SKM-1 treated with dmso at 0.1 percent for 144 hours (cell line): ENCODE data around the gene TBCA.
"Not testable (repeated sequence)": the region's sequence is repeated elsewhere in the genome, so short reads cannot be mapped to it uniquely, and the experiment has no call there.

Experiments
- DNase-seq: peaks from one replicate; lab custom pipeline; 2025; ENCODE audit not compliant: unreplicated experiment; lab: John Stamatoyannopoulos, UW

TBCA gene

GRCh38 chr5:77709993-77710685 is 66.0 kb downstream of the TBCA start:
- DNase-seq, result no peak

DNA sequence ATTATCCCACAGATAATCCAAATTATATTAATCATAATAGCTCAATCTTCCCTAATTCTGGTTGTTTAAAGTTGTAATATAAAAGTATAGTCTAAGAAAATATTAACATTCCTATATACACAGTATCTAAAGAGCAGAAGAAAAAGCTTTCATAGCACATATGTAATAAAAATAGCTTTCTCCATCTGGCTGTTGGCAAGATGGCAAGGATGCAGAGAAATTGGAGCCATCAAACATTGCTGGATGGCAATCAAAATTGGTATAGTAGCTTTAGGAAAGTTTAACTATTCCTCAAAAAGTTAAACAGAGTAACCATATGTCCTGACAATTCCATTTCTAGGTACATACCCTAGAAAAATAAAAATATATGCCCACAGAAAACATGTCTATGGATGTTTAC is 66.8 kb downstream of the TBCA start:
- no peak for DNase-seq

DNA sequence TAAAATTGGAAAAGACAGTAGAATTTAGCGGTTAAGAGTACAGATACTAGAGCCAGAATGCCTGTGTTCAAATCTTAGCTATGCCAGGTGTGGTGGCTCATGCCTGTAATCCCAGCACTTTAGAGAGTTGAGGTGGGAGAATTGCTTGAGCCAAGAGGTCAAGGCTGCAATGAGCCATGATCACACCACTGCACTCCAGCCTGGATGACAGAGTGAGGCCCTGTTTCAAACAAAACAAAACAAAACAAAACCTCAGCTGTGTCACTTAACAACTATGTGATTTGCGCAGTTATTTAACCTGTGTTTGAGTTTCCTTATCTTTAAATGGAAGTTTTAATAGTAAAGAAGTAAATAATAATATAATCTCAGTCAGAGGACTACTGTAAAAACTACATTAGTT is 68.3 kb downstream of the TBCA start:
- DNase-seq, result no peak

DNA sequence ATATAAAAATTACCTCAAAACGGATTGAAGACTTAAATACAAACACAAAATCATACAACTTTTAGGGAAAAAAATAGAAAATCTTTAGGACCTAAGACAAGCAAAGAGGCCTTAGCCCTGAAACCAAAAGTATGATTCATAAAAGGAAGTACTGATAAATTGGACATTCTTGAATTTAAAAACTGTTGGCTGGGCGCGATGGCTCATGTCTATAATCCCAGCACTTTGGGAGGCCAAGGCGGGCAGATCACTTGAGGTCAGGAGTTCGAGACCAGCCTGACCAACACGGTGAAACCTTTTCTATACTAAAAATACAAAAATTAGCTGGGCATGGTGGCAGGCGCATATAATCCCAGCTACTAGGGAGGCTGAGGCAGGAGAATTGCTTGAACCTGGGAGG is 76.6 kb downstream of the TBCA start:
- DNase-seq, result not testable (repeated sequence)

GRCh38 chr5:77698920-77699319 is 77.2 kb downstream of the TBCA start:
- DNase-seq, result no peak

DNA sequence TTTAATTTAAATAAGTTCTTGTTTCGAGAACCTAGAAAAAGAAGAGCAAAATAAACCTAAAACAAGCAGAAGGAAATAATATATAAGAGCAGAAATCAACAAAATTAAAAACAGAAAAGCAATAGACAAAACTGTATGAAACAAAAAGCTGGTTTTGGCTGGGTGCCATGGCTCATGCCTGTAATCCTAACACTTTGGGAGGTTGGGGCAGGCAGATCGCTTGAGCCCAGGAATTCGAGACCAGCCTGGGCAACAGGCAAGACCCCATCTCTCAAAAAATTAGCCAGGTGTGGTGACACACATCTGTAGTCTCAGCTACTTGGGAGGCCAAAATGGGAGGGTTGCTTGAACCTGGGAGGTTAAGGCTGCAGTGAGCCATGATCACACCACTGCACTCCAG is 78.4 kb downstream of the TBCA start:
- no peak for DNase-seq

DNA sequence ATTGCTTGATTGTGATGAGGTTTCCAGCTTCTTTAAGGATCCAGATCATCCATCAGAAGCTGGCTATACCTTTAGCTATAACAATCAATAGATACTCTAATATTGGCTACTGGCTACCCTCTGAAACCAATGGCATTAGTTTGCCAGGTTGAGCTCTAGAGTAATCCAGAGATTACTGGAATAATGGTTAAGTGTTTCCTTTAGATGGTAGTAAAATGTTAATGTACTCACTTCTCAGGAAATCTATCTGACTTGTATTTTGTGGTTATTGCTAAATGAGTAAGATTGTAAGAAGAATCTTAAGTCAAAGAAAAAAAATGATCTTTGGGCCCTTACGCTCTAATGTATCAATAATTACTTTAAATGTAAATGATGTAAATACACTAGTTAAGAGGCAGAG is 80.0 kb downstream of the TBCA start:
- no peak for DNase-seq

DNA sequence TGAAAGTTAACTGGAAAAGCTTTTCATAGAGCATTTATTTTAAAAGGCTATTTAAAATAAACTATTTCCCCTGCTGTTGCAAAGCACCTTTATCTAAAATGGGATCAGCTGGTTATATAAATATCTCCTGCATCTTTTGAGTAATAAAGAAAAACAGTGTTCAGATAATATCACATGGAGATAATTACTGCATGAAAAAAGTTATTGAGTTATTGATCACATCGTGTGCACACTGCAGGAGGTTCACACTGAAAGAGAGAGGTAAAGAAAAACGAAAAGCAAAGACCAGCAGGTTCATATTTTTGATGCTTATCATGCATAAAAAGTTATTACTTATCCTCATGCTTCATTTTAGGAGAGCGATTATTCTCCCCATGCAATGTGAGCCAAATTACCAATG is 82.2 kb downstream of the TBCA start:
- no peak for DNase-seq

DNA sequence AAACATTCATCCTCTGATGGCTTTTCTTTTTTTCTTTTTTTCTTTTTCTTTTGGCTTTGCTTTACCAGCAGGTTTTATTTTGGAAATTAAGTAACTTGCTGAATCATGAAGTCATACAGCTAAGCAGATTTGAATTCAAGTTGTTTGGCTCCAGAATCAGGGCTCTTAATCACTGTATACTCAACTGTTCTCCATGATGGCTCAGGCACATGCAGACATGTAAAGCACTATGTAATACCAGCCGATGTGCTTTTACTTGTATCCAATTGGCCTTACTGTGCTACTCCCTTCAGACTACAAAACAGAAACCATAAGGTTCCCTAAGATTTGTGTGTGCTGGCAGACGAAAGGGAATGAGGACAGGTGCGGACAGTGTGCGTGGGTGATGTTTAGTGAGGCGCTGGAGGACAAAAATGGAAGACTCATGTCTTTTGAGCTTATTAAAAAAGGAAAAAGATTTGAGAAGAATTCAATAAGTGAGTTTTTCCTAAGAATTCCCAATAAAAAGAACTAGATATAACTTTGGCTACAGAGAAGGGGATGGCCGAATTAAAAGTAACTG is 92.9 kb downstream of the TBCA start:
- no peak for DNase-seq

DNA sequence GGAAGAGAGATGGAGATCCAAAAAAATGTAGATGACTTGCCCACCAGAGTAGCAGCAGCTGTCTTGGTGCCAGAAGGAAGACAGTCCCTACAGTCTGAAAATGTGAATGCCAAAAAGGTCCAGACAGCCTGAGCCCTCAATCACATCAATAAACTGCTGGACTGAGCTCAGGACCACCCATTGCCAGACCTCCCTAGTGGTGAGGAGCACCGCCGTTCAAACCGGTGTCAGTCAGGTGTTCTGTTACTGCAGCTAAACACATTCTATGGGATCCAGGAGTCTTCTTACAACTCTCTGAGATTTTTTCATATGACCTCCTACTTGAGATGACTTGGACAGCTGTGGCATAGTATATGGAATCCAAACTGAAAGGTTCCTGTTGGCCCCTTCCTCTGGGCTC is 105.6 kb downstream of the TBCA start:
- no peak for DNase-seq

DNA sequence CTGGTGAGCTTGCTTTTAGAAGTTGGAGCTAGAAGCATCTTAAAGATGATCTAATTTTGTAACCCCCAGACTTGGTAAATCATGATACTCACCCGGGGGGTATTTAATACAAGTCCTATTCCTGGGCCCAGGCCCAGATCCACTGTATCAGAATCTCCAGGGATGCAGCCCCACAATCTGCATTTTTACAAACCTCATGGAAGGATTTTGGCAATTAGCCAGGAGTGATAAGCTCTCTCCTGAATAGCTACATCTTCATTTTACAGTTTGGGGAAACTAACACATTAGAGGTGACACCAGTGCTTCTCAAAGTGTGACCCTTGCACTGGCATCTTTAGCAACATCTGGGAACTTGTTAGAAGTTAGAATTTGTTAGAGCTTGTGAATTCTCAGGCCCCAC is 106.5 kb downstream of the TBCA start:
- no peak for DNase-seq

DNA sequence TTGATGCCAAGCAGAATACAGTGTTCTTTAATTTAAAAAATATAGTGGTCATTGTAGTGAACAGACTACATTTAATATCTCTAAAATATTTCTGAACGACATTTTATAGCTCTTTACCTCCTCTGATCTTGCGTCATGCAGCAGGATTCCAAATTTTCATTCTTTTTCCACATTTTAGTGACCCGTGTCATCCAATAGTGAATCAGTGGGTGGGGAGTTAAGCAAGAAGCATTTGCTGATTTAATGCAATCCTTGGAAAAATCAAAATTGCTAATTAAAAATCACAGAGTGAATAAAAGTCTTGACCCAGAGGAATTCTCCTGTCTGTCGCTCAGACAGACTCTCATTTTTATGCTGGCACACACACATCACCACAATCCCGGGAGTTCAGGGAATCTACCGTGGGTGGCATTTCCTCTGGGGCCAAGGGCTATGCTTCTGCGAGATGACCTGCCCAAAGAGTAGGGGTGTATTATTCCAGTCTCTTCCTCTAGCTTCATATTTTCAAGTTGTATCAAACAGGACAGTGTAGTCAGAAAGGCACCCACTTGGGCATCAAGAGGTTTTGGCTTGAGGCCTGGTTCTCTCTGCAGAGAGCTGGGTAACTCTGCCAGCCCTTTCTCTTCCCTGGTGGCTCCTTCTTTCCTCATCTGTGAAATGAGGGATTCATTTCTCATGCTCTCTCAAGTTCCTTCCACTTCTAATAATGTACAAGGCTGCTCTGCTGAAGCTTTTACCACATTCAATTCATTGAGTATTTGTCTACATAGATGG is 112.9 kb downstream of the TBCA start:
- DNase-seq, result no peak

- DNase-seq, result no peak
Measured at GRCh38 chr5:77662635-77663034, 113.5 kb downstream of the TBCA start.

GRCh38 chr5:77658662-77659061 is 117.5 kb downstream of the TBCA start:
- no peak for DNase-seq

DNA sequence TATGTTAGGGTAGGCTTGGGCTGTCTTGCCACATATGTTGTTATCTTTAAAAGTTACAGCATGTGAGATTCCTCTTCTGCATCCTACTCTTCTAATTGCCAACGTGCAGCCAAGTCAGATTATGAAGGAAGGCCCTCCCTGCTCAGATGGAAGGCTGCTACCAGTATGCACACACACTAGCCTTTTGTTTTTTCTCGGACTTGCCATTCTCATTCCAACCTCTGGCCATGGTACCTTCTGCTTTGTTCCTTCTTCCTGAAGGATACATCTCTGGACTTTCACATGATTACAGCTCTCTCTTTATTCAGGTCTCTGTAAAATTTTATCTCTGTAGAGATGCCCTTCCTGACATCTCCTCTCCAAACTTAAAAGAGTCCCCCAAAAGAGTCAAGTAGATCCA is 124.8 kb downstream of the TBCA start:
- DNase-seq, result no peak

GRCh38 chr5:77650686-77651085 is 125.5 kb downstream of the TBCA start:
- DNase-seq, result no peak

DNA sequence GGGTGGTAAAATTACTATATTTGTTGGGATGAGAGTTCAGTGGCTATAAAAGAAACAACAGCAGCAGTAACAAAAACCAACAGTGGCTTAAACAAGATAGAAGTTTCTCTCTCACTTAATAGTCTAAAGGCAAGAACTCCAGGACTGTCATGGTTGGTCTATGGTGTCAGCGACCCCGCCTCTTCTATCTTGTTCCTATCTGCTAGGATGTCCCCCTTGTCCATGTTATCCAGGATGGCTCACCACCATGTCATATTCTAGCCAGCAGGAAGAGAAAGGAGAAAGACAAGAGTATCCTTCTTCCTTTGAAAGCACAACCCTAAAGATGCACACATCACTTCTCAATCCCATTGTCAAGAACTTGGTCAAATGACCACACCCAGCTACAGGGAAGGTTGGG is 126.4 kb downstream of the TBCA start:
- DNase-seq, result no peak

DNA sequence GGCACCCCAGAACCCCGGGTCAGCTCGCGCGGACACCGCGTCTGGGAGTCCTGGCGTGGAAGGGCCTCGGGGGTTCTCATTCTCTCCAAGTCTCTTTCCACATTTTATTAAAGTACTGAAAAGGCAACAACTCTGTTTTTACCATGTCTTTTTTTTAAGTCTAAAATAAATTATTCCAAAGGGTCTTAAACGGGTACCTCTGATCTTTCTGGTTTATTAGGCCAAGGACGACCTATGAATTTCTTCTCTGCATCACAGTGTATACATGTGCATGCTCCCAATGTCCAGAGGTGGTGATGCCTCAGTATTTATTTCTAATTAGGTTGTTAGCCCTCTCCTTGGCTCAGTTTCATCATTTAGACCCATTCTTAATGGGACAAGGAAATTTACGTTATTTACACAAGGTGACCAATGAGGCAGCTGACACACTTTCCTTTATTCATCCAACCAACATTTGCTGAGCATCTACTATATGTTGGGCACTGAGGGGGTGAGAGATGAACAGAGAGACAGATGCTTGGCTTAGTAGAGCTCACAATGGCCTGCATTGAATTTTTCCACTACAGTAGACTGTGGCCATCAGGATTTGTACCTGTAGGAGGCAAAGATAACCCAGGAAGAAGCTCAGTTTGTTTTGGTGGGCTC is 130.0 kb downstream of the TBCA start:
- no peak for DNase-seq

DNA sequence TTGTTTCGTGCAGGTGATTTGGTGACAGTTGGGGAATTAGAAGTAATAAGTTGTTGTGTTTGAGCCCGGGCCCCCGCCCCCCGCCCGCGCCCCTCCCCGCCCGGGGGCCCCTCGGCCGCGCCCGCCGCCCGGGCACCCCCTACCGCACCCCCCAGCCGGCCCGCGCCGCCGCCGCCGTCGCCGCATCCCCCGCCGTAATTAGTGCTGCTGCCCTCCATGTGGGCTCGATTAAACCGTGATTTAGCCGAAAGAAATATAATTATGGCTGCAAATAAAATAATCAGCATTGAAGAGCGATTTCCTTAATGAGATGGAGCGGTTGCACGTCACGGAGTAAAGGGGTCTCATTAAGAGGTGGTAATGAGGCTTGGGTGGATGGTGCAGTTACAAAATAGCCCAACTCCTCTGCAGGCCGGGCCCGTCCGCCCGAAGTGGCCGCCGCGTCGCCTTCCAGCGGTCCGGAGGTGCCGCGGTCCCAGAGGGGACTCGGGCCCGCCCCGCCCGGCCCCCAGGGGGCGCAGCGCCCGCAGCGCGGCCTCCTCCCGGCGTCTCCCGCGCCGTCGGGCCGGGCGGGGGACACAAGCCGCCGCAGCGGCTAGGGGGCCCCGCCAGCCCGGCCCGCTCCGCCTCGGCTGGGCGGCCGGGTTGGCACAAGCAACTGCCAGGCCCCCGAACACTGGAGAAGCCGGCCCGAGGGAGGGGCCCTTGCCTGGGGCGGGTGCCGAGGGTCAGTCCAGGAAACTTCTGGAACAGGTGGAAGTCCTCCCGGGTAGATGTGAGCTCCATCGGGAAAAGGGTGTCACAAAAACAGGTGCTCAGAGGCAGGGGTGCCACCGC is 130.8 kb downstream of the TBCA start:
- DNase-seq, result peak; percentile 34

GRCh38 chr5:77644371-77645157 is 131.6 kb downstream of the TBCA start:
- DNase-seq, result no peak
